MM.1S (cell line): ENCODE data around the gene CABLES1.

Experiments used
- CTCF ChIP-seq: fragments of 300-600 bp; sonication (generic); IDR thresholded peaks from 2 replicates; pipeline ENCODE4 v1.5.1; 2016; ENCODE audit warnings: antibody characterized with exemption, low read length, mixed read lengths
- EZH2 ChIP-seq: fragments of 300-600 bp; sonication (generic); optimal IDR thresholded peaks from 2 replicates; pipeline ENCODE3; 2017; ENCODE audit warnings: low read depth, mild to moderate bottlenecking, antibody characterized with exemption, low read length, mixed read lengths
- EZH2phosphoT487 ChIP-seq: fragments of 300-600 bp; sonication (generic); IDR thresholded peaks from 2 replicates; pipeline ENCODE4 v1.6.1; 2018; ENCODE audit warnings: antibody characterized with exemption, low read length

GRCh38 chr18:23301972-23302371 lies 166.7 kb downstream of the CABLES1 start:
- TF ChIP-seq EZH2: no peak
- no peak for TF ChIP-seq CTCF
- no peak for TF ChIP-seq EZH2phosphoT487
